ENCODE measurements around the gene TMCC2.
"Not testable (repeated sequence)": the region's sequence is repeated elsewhere in the genome, so short reads cannot be mapped to it uniquely, and the experiment has no call there.

The TMCC2 gene

DNA sequence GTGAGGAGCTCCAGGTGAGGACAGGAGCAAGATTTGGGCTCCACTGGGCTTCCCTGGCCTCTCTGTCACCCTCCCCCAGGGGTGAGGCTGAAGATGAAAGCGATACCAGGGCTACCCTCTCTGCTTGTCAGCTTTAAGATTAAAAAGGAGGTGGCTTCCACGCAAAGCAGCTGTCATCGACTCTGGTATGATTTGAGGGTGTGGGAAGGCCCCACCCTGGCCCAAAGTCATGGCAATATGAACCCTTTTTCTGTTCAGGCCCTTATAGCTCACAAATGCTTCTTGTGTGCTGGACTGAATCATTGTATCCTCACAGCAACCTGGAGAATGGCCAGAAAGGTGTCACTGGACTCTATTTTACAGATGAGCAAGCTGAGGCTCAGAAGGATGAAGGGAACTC, 52.2 kb downstream of the TMCC2 start:
- no peak for DNase-seq (ENCODE audit: low read depth in 3 of 3, low spot score in 1 of 3)

DNA sequence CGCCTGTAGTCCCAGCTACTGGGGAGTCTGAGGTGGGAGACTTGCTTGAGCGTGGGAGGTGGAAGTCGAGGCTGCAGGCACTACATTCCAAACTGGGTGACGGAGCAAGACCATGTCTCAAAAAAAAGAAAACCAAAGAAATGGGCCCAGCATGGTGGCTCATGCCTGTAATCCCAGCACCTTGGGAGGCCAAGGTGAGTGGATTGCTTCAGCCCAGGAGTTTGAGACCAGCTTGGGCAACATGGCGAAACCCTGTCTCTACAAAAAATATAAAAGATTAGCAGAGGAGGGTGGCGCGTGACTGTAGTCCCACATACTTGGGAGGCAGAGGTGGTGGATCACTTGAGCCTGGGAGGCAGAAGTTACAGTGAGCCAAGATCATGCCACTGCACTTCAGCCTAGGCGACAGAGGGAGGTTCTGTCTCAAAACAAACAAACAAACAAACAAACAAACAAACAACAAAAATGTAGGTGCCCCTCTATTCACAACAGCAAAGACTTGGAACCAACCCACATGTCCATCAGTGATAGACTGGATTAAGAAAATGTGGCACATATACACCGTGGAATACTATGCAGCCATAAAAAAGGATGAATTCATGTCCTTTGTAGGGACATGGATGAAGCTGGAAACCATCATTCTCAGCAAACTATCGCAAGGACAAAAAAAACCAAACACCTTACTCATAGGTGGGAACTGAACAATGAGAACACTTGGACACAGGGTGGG, 53.1 kb downstream of the TMCC2 start:
- not testable (repeated sequence) for DNase-seq (ENCODE audit: low read depth in 3 of 3, low spot score in 1 of 3)

GRCh38 chr1:205283270-205284147, 55.8 kb downstream of the TMCC2 start:
- DNase-seq (ENCODE audit: low read depth in 3 of 3, low spot score in 1 of 3): no peak

DNA sequence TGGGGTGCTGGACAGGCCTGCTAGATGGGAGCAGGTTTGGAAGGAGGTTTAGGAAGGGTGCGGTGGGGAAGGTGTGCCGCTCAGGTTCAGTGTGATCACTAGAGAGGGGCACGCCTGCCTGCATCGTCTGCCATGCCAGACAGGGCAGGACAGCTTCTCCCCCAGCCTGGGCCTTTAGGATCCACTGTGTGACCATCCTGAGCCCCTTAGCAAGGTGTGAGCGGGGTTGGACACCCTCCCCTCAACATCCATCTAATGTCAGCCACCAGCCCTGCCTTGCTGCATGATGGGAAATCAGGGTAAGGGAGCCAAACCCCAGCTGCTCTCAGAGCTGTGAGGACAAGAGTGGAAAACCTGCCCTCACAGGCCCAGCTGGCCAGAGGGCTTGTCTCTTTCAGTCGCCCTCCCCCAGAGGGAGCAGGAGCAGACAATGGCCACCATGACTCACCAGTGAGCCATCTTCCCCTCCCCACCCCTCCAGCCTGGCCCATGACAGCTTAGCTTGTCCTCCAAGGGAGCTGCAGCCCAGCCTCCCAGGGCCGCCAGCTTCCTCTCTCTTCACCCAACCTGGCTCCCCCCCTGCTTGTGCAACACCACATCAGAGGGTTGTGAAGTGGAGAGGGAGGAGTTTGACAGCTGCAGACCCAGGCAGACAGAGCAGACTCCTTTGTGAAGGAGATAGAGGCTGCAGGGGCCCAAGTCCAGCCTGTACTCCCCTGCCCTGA, 56.8 kb downstream of the TMCC2 start:
- DNase-seq (ENCODE audit: low read depth in 3 of 3, low spot score in 1 of 3): peak; percentile 56 to 87 (median 83)

GRCh38 chr1:205285381-205286101, 57.8 kb downstream of the TMCC2 start:
- peak in 1 of 3 donors; percentile 20 for DNase-seq (ENCODE audit: low read depth in 3 of 3, low spot score in 1 of 3)

DNA sequence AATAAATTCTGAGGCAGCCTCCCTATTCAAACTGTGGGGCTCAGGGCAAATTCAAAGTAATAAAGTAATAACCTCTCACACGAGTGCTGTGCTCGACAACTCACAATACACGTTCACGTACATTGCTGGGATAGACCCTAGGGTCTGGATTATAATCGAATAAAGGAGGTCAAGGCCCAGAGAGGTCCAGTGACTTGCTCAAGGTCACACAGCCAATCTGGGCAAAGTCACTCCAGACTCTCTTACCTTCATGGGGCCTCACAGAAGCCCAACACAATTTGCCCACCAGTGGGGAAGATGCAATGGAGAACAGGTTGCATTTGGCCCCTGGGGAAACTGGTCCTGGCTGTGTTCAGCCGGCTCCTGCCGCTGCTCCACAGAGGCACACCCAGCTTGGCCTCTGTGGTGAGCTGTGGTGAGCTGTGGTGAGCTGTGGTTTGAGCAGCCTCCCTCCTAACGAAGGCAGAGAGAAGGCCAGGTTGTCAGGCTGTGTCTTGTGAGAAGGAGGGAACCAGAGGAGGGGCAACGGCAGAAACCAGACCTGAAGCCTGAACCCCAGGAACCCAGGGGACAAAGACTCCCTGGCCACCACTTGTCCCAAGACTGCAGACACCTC, 58.7 kb downstream of the TMCC2 start:
- peak in 1 of 3 donors; percentile 28 for DNase-seq (ENCODE audit: low read depth in 3 of 3, low spot score in 1 of 3)

- no peak for DNase-seq (ENCODE audit: low read depth in 3 of 3, low spot score in 1 of 3)
Observed at GRCh38 chr1:205287076-205287475, 59.3 kb downstream of the TMCC2 start.

DNA sequence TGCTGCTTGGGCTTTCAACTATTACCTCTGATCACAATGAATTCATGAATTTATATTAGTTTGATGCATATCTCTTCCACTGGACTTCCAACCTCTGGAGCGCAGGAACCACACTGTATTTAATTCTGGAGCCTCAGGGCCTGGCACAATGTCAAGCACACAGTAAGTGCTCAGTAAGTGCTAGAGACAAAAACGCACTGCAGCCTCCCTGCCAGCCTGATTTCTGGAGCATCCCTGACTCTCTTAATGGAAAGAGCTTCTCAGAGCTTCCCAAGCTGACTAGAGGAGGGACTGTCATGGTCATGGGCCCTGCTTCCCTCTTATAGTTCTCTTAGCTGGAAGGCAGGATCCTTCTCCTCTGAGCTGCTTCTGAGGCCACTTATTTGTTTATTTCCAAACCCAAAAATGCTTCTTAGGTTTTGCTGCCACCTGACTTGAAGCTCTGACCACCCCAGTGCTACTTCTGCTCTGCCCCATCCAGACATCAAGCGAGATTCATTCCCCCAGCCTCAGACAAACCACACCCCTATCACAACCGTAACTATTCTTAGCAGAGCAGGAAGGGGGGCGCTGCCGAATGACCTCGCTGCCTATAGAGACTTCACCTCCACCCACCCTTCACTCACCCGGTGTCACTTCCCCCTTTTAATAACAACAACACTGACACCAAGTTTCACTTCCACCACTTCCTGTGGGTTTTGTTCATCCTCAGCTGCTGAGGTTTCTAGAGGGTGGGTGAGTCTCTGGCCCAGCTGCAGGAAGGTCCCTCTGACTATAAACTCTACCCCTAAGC, 60.2 kb downstream of the TMCC2 start:
- peak; percentile 23 to 69 (median 61) for DNase-seq (ENCODE audit: low read depth in 3 of 3, low spot score in 1 of 3)

- no peak for DNase-seq (ENCODE audit: low read depth in 3 of 3, low spot score in 1 of 3)
Observed at GRCh38 chr1:205291596-205291995, 63.9 kb downstream of the TMCC2 start.

- DNase-seq (ENCODE audit: low read depth in 3 of 3, low spot score in 1 of 3): no peak
Observed at GRCh38 chr1:205293350-205294074, 65.8 kb downstream of the TMCC2 start.

- DNase-seq (ENCODE audit: low read depth in 3 of 3, low spot score in 1 of 3): no peak
Observed at GRCh38 chr1:205294175-205294917, 66.6 kb downstream of the TMCC2 start.

DNA sequence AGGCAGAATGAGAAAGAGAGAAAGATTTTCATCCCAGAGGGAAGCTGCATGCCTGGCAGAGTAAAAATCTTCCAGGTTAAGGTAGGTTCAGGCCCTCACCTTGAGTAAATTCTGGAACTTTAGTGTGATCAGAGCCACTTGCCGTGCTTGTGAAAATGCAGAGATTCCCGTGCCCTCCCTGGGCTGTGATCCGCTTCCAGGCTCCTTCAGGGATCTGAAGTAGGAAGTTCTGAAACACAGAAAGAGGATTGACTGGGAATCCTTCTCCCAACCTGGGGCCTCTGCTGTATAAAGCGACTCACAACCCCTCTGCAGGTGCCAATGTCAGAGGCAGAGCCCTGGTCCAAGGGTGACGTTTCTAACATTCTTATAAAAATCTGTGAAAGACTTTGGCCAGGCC, 67.2 kb downstream of the TMCC2 start:
- DNase-seq (ENCODE audit: low read depth in 3 of 3, low spot score in 1 of 3): no peak

GRCh38 chr1:205296154-205296553, 68.4 kb downstream of the TMCC2 start:
- no peak for DNase-seq (ENCODE audit: low read depth in 3 of 3, low spot score in 1 of 3)

DNA sequence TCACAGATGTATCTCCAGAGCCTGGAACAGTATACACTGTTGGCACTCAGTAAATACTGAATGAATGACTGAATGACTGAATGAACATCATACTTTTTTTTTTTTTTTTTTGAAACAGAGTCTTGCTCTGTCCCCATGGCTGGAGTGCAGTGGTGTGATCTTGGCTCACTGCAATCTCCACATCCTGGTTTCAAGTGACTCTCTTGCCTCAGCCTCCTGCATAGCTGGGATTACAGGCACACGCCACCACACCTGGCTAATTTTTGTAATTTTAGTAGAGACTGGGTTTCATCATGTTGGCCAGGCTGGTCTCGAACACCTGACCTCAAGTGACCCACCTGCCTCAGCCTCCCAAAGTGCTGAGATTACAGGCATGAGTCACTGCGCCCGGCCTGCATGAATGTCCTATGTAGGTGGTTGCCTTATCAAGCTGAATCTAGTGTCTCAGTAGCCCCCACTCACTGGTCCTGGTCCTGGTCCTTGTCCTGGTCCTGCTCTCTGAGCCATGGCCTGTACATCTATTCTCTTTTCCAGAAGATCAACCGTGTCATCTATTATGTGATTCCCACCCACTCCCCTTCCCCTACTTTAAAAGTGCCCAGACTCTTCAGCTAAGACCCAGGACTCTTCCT, 69.9 kb downstream of the TMCC2 start:
- not testable (repeated sequence) for DNase-seq (ENCODE audit: low read depth in 3 of 3, low spot score in 1 of 3)

GRCh38 chr1:205298191-205298994, 70.6 kb downstream of the TMCC2 start:
- DNase-seq (ENCODE audit: low read depth in 3 of 3, low spot score in 1 of 3): no peak

DNA sequence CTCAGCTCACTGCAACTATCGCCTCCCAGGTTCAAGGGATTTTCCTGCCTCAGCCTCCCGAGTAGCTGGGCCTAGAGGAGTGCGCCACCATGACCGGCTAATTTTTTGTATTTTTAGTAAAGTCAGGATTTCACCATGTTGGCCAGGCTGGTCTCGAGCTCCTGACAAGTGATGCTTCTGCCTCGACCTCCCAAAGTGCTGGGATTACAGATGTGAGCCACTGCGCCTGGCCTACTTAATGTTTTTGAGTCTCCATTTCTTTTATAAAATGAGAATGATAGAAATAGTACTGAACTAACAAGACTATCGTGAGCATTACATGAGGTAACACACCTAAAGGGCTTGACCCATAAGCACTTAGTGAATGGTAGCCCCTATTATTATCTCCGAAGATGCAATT, 72.4 kb downstream of the TMCC2 start:
- no peak for DNase-seq (ENCODE audit: low read depth in 3 of 3, low spot score in 1 of 3)

DNA sequence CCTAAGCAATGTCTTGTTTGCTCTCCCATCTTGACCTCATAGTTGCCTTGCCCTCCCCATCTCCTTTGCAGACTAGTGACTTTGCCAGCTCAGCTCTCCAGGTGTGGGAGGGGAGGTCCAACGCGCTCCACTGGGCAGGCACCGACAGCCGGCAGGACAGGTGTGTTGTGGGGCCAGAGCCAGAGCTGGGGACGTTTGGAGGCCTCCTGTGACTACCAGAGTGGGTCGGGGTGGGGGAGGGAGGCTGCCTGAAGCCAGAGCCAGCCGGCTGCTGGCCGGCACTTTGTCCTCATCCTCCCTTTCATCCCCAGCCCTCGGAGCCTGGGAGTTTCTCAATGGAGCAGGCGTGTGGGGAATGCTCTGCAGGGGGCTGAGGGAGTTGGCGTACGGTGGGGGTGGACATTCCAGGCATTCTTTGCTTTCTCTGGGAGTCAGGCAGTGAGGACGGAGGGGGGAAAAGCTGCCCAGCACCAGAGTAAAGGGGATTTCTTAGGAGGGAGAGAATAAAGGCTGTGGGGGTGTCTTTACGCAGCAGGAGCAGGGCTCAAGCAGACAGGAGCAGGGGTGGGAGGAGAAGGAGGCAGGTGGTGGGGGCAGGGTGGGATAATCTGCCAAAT, 73.6 kb downstream of the TMCC2 start:
- DNase-seq (ENCODE audit: low read depth in 3 of 3, low spot score in 1 of 3): no peak
